ENCODE results near the gene LARGE1. TPM values are rescaled to one million over a fixed set of nuclear protein-coding genes. Genes with fewer than 3 reads are reported as not detected.

LARGE1 gene
- total and polyA plus RNA-seq, 2 of the 13 experiments (the other 11 are each of a cell fraction or from before 2014, with no cell fraction given), result 8.4 to 11.0 TPM

- TF ChIP-seq, protein P1, sequence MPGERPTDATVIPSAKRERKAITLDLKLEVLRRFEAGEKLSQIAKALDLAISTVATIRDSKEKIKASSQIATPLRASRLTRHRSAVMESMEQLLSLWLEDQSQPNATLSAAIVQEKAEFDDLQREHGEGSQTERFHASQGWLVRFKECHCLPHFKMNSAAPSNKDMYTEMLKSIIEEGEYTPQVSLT (CRISPR knock-in tag; IDR thresholded peaks at IDR 0.05; ENCODE audit: borderline replicate concordance, low read depth), result no peak
- peak; percentile 54; the same call in 1 of the 2 replicates for TF ChIP-seq ZSCAN5A (CRISPR knock-in tag; IDR thresholded peaks at IDR 0.05; ENCODE audit: borderline replicate concordance)
- TF ChIP-seq MTF2 (CRISPR knock-in tag; IDR thresholded peaks at IDR 0.05; ENCODE audit: borderline replicate concordance), result no peak
- TF ChIP-seq ZNF24 (IDR thresholded peaks at IDR 0.05), result no peak
- no peak for TF ChIP-seq KAT2B (IDR thresholded peaks at IDR 0.05; ENCODE audit: borderline replicate concordance, low read depth, low read length)
- TF ChIP-seq HOXD1 (CRISPR knock-in tag; IDR thresholded peaks at IDR 0.05), result peak; percentile 83; the same call in 1 of the 2 replicates
- peak; percentile 56 for TF ChIP-seq MAFF (IDR thresholded peaks at IDR 0.05; ENCODE audit: low read depth, low read length)
- no peak for TF ChIP-seq IKZF4 (CRISPR knock-in tag; IDR thresholded peaks at IDR 0.05; ENCODE audit: borderline replicate concordance, low read depth, not compliant biosample characterization)
- TF ChIP-seq ZNF12 (CRISPR knock-in tag; IDR thresholded peaks at IDR 0.05), result peak; percentile 100
- TF ChIP-seq, protein P2, sequence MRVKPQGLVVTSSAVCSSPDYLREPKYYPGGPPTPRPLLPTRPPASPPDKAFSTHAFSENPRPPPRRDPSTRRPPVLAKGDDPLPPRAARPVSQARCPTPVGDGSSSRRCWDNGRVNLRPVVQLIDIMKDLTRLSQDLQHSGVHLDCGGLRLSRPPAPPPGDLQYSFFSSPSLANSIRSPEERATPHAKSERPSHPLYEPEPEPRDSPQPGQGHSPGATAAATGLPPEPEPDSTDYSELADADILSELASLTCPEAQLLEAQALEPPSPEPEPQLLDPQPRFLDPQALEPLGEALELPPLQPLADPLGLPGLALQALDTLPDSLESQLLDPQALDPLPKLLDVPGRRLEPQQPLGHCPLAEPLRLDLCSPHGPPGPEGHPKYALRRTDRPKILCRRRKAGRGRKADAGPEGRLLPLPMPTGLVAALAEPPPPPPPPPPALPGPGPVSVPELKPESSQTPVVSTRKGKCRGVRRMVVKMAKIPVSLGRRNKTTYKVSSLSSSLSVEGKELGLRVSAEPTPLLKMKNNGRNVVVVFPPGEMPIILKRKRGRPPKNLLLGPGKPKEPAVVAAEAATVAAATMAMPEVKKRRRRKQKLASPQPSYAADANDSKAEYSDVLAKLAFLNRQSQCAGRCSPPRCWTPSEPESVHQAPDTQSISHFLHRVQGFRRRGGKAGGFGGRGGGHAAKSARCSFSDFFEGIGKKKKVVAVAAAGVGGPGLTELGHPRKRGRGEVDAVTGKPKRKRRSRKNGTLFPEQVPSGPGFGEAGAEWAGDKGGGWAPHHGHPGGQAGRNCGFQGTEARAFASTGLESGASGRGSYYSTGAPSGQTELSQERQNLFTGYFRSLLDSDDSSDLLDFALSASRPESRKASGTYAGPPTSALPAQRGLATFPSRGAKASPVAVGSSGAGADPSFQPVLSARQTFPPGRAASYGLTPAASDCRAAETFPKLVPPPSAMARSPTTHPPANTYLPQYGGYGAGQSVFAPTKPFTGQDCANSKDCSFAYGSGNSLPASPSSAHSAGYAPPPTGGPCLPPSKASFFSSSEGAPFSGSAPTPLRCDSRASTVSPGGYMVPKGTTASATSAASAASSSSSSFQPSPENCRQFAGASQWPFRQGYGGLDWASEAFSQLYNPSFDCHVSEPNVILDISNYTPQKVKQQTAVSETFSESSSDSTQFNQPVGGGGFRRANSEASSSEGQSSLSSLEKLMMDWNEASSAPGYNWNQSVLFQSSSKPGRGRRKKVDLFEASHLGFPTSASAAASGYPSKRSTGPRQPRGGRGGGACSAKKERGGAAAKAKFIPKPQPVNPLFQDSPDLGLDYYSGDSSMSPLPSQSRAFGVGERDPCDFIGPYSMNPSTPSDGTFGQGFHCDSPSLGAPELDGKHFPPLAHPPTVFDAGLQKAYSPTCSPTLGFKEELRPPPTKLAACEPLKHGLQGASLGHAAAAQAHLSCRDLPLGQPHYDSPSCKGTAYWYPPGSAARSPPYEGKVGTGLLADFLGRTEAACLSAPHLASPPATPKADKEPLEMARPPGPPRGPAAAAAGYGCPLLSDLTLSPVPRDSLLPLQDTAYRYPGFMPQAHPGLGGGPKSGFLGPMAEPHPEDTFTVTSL (CRISPR knock-in tag; IDR thresholded peaks at IDR 0.05; ENCODE audit: borderline replicate concordance), result peak; percentile 97
- peak; percentile 87 for TF ChIP-seq MIXL1 (CRISPR knock-in tag; IDR thresholded peaks at IDR 0.05)
- no peak for TF ChIP-seq TRIM24 (CRISPR knock-in tag; IDR thresholded peaks at IDR 0.05)
- peak; percentile 71; the same call in 1 of the 2 replicates for TF ChIP-seq THRA (CRISPR knock-in tag; IDR thresholded peaks at IDR 0.05; ENCODE audit: borderline replicate concordance)
- peak; percentile 28; the same call in 1 of the 2 replicates for TF ChIP-seq HMGXB3 (CRISPR knock-in tag; IDR thresholded peaks at IDR 0.05; ENCODE audit: borderline replicate concordance)
- TF ChIP-seq ZNF768 (CRISPR knock-in tag; IDR thresholded peaks at IDR 0.05), result no peak
- TF ChIP-seq DMAP1 (CRISPR knock-in tag; IDR thresholded peaks at IDR 0.05), result 0 out of 2 replicates have a peak, but pooled peaks have one; percentile 44
Measured at GRCh38 chr22:33335611-33336279, 584.5 kb downstream of the LARGE1 start (continued).
